ENCODE measurements around the gene IPO4. TPM values are rescaled to one million over a fixed set of nuclear protein-coding genes. Genes with fewer than 3 reads are reported as not detected.

IPO4 gene
- total and polyA plus RNA-seq, 2 of the 4 experiments (the other 2 are of a cell fraction), result 37.6 to 39.4 TPM

DNA sequence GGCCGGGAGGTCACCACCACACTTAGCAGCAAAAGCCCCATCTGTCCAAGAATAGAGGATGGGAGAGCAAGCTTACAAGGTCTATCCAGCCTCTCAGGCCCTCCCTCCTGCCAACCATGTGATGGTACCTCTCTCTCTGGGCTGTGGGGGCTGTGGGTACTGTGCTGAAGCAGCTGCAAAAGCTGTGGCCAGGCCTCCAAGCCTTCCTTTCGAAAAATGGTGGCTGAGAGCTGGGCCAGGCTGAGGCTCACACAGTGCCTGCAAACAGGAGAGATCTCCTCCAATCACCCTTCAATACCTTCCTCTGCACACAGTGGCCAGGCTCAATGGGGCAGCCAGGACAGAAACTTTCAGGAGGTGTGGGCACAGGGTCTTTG, 1.1 kb downstream of the IPO4 start:
- intact Hi-C loops (cut with micrococcal nuclease), result no loop called here
- no TSS peak for BruUV-seq (replicated peaks)
- H3K4me1 ChIP-seq (ENCODE audit: control insufficient read depth, insufficient read depth, low read length), result peaks cover 4% of the 10 kb centered on the region
- peaks cover 17 to 64% of the 10 kb centered on the region in 2 experiments for H3K79me1 ChIP-seq (ENCODE audit: low read depth in 1 of 2, low read length in 2 of 2)
- POLR2A ChIA-PET (ENCODE audit: unreplicated experiment), result no interaction called here
- no peak for ATAC-seq (ENCODE audit: low read depth)
- dilution Hi-C loops (cut with HindIII; ENCODE audit: low sequenced_read_pairs, unreplicated experiment), result no loop called here
- WGBS, 2 experiments (ENCODE audit: extremely low coverage in 2 of 2, insufficient read length in 1 of 2), result no CpG with 5 or more reads among the region's 2 CpGs
- no peak overlapping the region for H2BK15ac ChIP-seq (ENCODE audit: low read depth, low read length)
- no peak overlapping the region for H3K14ac ChIP-seq (replicated peaks; ENCODE audit: low read depth, low read length)
- no peak overlapping the region for H3K18ac ChIP-seq (ENCODE audit: low read depth, low read length)
- H4K5ac ChIP-seq (ENCODE audit: low read depth, low read length), result no peak overlapping the region
- no peak overlapping the region for H2BK120ac ChIP-seq (ENCODE audit: low read depth, low read length)
- 0 out of 2 replicates have a peak overlapping the region, but pooled peaks have one; percentile 15 for H2AK5ac ChIP-seq (ENCODE audit: low read depth, low read length)
- TF ChIP-seq CHD1 (IDR thresholded peaks at IDR 0.05; ENCODE audit: low read depth, low read length) (no peak), BHLHE40 (IDR thresholded peaks at IDR 0.05; ENCODE audit: low read depth, low read length) (no peak), RAD21 (IDR thresholded peaks at IDR 0.05; ENCODE audit: low read length) (no peak), MAFK (IDR thresholded peaks at IDR 0.05; ENCODE audit: low read depth, low read length) (no peak), MXI1 (IDR thresholded peaks at IDR 0.05; ENCODE audit: borderline replicate concordance, low read depth, low read length) (no peak), NFE2L2 (IDR thresholded peaks at IDR 0.05; ENCODE audit: low read depth, low read length) (no peak), FOS (IDR thresholded peaks at IDR 0.05; ENCODE audit: low read depth, low read length) (no peak), SMC3 (IDR thresholded peaks at IDR 0.05; ENCODE audit: low read depth, low read length) (no peak), RCOR1 (IDR thresholded peaks at IDR 0.05; ENCODE audit: insufficient replicate concordance, low read length) (no peak), CEBPB (IDR thresholded peaks at IDR 0.05; ENCODE audit: low read depth, low read length) (no peak), POLR2A (IDR thresholded peaks at IDR 0.05; ENCODE audit: low read depth, low read length) (no peak)
- TF ChIP-seq, protein P1, sequence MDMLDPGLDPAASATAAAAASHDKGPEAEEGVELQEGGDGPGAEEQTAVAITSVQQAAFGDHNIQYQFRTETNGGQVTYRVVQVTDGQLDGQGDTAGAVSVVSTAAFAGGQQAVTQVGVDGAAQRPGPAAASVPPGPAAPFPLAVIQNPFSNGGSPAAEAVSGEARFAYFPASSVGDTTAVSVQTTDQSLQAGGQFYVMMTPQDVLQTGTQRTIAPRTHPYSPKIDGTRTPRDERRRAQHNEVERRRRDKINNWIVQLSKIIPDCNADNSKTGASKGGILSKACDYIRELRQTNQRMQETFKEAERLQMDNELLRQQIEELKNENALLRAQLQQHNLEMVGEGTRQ (IDR thresholded peaks at IDR 0.05; ENCODE audit: low read depth, low read length), result no peak
- no peak overlapping the region for H4K8ac ChIP-seq (ENCODE audit: low read depth in 2 of 2, low read length in 2 of 2)
- H4K20me1 ChIP-seq (ENCODE audit: insufficient read depth, low read length), result no peaks in the 10 kb centered on the region
- H3K4me3 ChIP-seq (ENCODE audit: insufficient read depth, low read depth, low read length), result no peak overlapping the region
- no peaks in the 10 kb centered on the region for H3K27me3 ChIP-seq (ENCODE audit: control insufficient read depth, insufficient read depth, low read length)
- H3K9ac ChIP-seq (ENCODE audit: low read depth, low read length), result 0 out of 2 replicates have a peak overlapping the region, but pooled peaks have one; percentile 61
- no peak overlapping the region for H3K4ac ChIP-seq (ENCODE audit: low read depth, low read length)
- peaks cover 18% of the 10 kb centered on the region for H3K9me1 ChIP-seq (ENCODE audit: insufficient read depth, low read length)
- 0 out of 2 replicates have a peak overlapping the region, but pooled peaks have one; percentile 2 for H3K23ac ChIP-seq (ENCODE audit: low read depth, low read length)
- peak overlapping the region; percentile 99 for H2AK9ac ChIP-seq (replicated peaks; ENCODE audit: low read depth, low read length, poor library complexity)
- H3K56ac ChIP-seq (ENCODE audit: extremely low read depth, insufficient read depth, low read length), result no peak overlapping the region
- peak overlapping the region; percentile 78 for H3K4me2 ChIP-seq (ENCODE audit: low read depth, low read length)
- H2BK5ac ChIP-seq (ENCODE audit: low read depth, low read length, poor library complexity, severe bottlenecking), result no peak overlapping the region
- no peak overlapping the region for H4K91ac ChIP-seq (ENCODE audit: insufficient read depth, low read depth, low read length)
- H2BK20ac ChIP-seq (ENCODE audit: low read depth, low read length), result no peak overlapping the region
- no peak overlapping the region for H2AFZ ChIP-seq (replicated peaks; ENCODE audit: low read length, poor library complexity)
- CTCF ChIA-PET, result no interaction called here
- no peak for DNase-seq
- H3K36me3 ChIP-seq (ENCODE audit: control insufficient read depth, insufficient read depth, low read length), result peaks cover 53% of the 10 kb centered on the region
- no peak overlapping the region for H3K27ac ChIP-seq (ENCODE audit: insufficient read depth, low read length)
- in situ Hi-C loops (cut with MboI; ENCODE audit: low sequenced_read_pairs), result no loop called here
- no peaks in the 10 kb centered on the region for H3K9me3 ChIP-seq (ENCODE audit: control insufficient read depth, insufficient read depth, low read length)
